Naive thymus-derived CD4-positive, alpha-beta T cell (primary cell): ENCODE results near the gene EYA2. TPM values are rescaled to one million over a fixed set of nuclear protein-coding genes. Genes with fewer than 3 reads are reported as not detected.

Experiments
- ATAC-seq: fragments of 150-1000 bp; cut with Tn5 transposase; 2 replicates; pipeline ENCODE4 v1.10.0; 2021; ENCODE audit warnings: mild to moderate bottlenecking, moderate library complexity
- CTCF ChIA-PET: fragments of 350-600 bp; sonication (Branson Sonifier 250); formaldehyde crosslinking; loops from one replicate; lab custom pipeline; 2021; ENCODE audit warnings: antibody characterized with exemption; lab: Charles Lee
- POLR2A ChIA-PET: fragments of 350-600 bp; sonication (Branson Sonifier 250); formaldehyde crosslinking; loops from one replicate; lab custom pipeline; 2021; ENCODE audit warnings: antibody characterized with exemption, inconsistent platforms; lab: Charles Lee
- DNase-seq, 9 donors: peaks; one replicate each; pipeline versions ENCODE4 v3.0.0 to v3.0.0-alpha.2; 2020 to 2022; ENCODE audit warnings: mixed read lengths in 1 of 9
- H3K27ac ChIP-seq: one replicate; pipeline ENCODE4 v1.7.0; 2013; ENCODE audit warnings: mild to moderate bottlenecking, low read depth, low read length, moderate library complexity
- H3K27me3 ChIP-seq, 2 donors: one replicate each; pipeline ENCODE4 v1.7.0; 2013; ENCODE audit warnings: low read length in 2 of 2, mild to moderate bottlenecking in 2 of 2, moderate library complexity in 2 of 2; ENCODE audit not compliant: control insufficient read depth in 2 of 2, insufficient read depth in 2 of 2
- H3K36me3 ChIP-seq, 3 experiments: 1 replicate in 2 of 3; 2 replicates in 1 of 3; pipeline ENCODE4 v1.7.0; 2013; ENCODE audit warnings: low read length in 3 of 3, mild to moderate bottlenecking in 3 of 3, moderate library complexity in 1 of 3; ENCODE audit not compliant: insufficient read depth in 3 of 3, control insufficient read depth in 2 of 3
- H3K4me1 ChIP-seq, 2 donors: one replicate each; pipeline ENCODE4 v1.7.0; 2013; ENCODE audit warnings: low read length in 2 of 2, mild to moderate bottlenecking in 2 of 2, moderate library complexity in 1 of 2; ENCODE audit not compliant: control insufficient read depth in 2 of 2, insufficient read depth in 2 of 2
- H3K4me3 ChIP-seq: 2 replicates; pipeline ENCODE4 v1.7.0; 2013; ENCODE audit warnings: mild to moderate bottlenecking, low read length
- H3K9me3 ChIP-seq, 3 experiments: 1 replicate in 2 of 3; 2 replicates in 1 of 3; pipeline ENCODE4 v1.7.0; 2013; ENCODE audit warnings: low read length in 3 of 3; ENCODE audit not compliant: control insufficient read depth in 2 of 3
- H3K27ac Mint-ChIP-seq, 9 donors: one replicate each; pipeline ENCODE4 v1.8.0; 2020 to 2022; ENCODE audit warnings: mixed read lengths in 9 of 9, mild to moderate bottlenecking in 8 of 9, moderate library complexity in 5 of 9, inconsistent platforms in 2 of 9
- H3K27me3 Mint-ChIP-seq, 5 donors: one replicate each; pipeline ENCODE4 v1.8.0; 2021 to 2022; ENCODE audit warnings: mixed read lengths in 5 of 5, mild to moderate bottlenecking in 1 of 5
- H3K36me3 Mint-ChIP-seq, 5 donors: one replicate each; pipeline ENCODE4 v1.8.0; 2020 to 2022; ENCODE audit warnings: mixed read lengths in 5 of 5, mild to moderate bottlenecking in 3 of 5, inconsistent platforms in 1 of 5
- H3K4me1 Mint-ChIP-seq, 7 donors: one replicate each; pipeline ENCODE4 v1.8.0; 2020 to 2022; ENCODE audit warnings: mixed read lengths in 7 of 7, mild to moderate bottlenecking in 3 of 7, inconsistent platforms in 1 of 7
- H3K4me3 Mint-ChIP-seq, 10 donors: one replicate each; pipeline ENCODE4 v1.8.0; 2020 to 2022; ENCODE audit warnings: mild to moderate bottlenecking in 10 of 10, mixed read lengths in 10 of 10, moderate library complexity in 6 of 10, inconsistent platforms in 2 of 10
- H3K9me3 Mint-ChIP-seq, 11 donors: one replicate each; pipeline ENCODE4 v1.8.0; 2020 to 2022; ENCODE audit warnings: mixed read lengths in 11 of 11, mild to moderate bottlenecking in 4 of 11, inconsistent platforms in 1 of 11, moderate library complexity in 1 of 11
- intact Hi-C, 2 donors: fragments of 100-400 bp; cut with micrococcal nuclease; formaldehyde crosslinking; loops; one replicate each; pipeline ENCODE4 v1.15.1; 2023
- polyA plus RNA-seq, 2 donors: library from polyadenylated mRNA; unstranded; fragments of 300-500 nt; fragmentation: Illumina TruSeq; gene quantifications; one replicate each; pipeline ENCODE4 v1.2.3, GENCODE V29; 2021
- total RNA-seq, 6 experiments: library from RNA in 5 of 6; stranded (reverse) in 5 of 6; gene quantifications; 1 replicate in 5 of 6; 2 replicates in 1 of 6; pipeline ENCODE4 v1.2.3 and lab custom pipeline; 2021 to 2026

EYA2 gene
- total and polyA plus RNA-seq, 7 experiments from 2014 or later = 0.16 TPM; not detected in 6

GRCh38 chr20:47160992-47161391, 266.3 kb downstream of the EYA2 start:
- CTCF ChIA-PET = no interaction called here
- H3K27ac ChIP-seq = no peak overlapping the region
- ATAC-seq (no peak), DNase-seq (no peak)
- POLR2A ChIA-PET = no interaction called here
- no peaks in the 10 kb centered on the region for H3K9me3 ChIP-seq
- H3K27me3 ChIP-seq = no peaks in the 10 kb centered on the region
- no peaks in the 10 kb centered on the region for H3K4me1 ChIP-seq
- H3K9me3 Mint-ChIP-seq = no peaks in the 10 kb centered on the region
- H3K27me3 Mint-ChIP-seq = peaks cover 3 to 14% (median 4%) of the 10 kb centered on the region in 5 donors
- no peak overlapping the region for H3K4me3 ChIP-seq
- H3K36me3 ChIP-seq = no peaks in the 10 kb centered on the region
- H3K27ac Mint-ChIP-seq = no peak overlapping the region
- no peaks in the 10 kb centered on the region for H3K4me1 Mint-ChIP-seq
- intact Hi-C loops = no loop called here
- H3K36me3 Mint-ChIP-seq = no peaks in the 10 kb centered on the region
- no peak overlapping the region for H3K4me3 Mint-ChIP-seq

GRCh38 chr20:47161411-47161810, 266.8 kb downstream of the EYA2 start:
- intact Hi-C loops = no loop called here
- Histone ChIP-seq H3K36me3 (no peaks in the 10 kb centered on the region), H3K4me1 (no peaks in the 10 kb centered on the region), H3K9me3 (no peaks in the 10 kb centered on the region), H3K27ac (no peak overlapping the region), H3K4me3 (no peak overlapping the region), H3K27me3 (no peaks in the 10 kb centered on the region)
- peaks cover 3 to 14% (median 5%) of the 10 kb centered on the region in 5 donors for H3K27me3 Mint-ChIP-seq
- ATAC-seq (no peak), DNase-seq (no peak)
- no peaks in the 10 kb centered on the region for H3K36me3 Mint-ChIP-seq
- no peak overlapping the region for H3K27ac Mint-ChIP-seq
- CTCF ChIA-PET = no interaction called here
- no peak overlapping the region for H3K4me3 Mint-ChIP-seq
- POLR2A ChIA-PET = no interaction called here
- no peaks in the 10 kb centered on the region for H3K4me1 Mint-ChIP-seq
- no peaks in the 10 kb centered on the region for H3K9me3 Mint-ChIP-seq

- Mint-ChIP-seq H3K36me3 (no peaks in the 10 kb centered on the region), H3K4me1 (no peaks in the 10 kb centered on the region), H3K9me3 (no peaks in the 10 kb centered on the region), H3K27me3 (peaks cover 6 to 14% (median 7%) of the 10 kb centered on the region in 5 donors), H3K4me3 (no peak overlapping the region), H3K27ac (no peak overlapping the region)
- Histone ChIP-seq H3K4me3 (no peak overlapping the region), H3K36me3 (no peaks in the 10 kb centered on the region), H3K9me3 (no peaks in the 10 kb centered on the region), H3K27ac (no peak overlapping the region), H3K27me3 (no peaks in the 10 kb centered on the region), H3K4me1 (no peaks in the 10 kb centered on the region)
- CTCF ChIA-PET = no interaction called here
- DNase-seq (no peak), ATAC-seq (no peak)
- POLR2A ChIA-PET = no interaction called here
- intact Hi-C loops = no loop called here
Observed at GRCh38 chr20:47164140-47164539, 269.5 kb downstream of the EYA2 start.

GRCh38 chr20:47165376-47165865, 270.8 kb downstream of the EYA2 start:
- no peak for DNase-seq
- Mint-ChIP-seq H3K27ac (no peak overlapping the region), H3K4me1 (no peaks in the 10 kb centered on the region), H3K4me3 (no peak overlapping the region), H3K27me3 (peaks cover 5 to 8% (median 6%) of the 10 kb centered on the region in 5 donors), H3K36me3 (no peaks in the 10 kb centered on the region), H3K9me3 (no peaks in the 10 kb centered on the region)
- Histone ChIP-seq H3K4me3 (no peak overlapping the region), H3K27ac (no peak overlapping the region), H3K36me3 (no peaks in the 10 kb centered on the region), H3K27me3 (no peaks in the 10 kb centered on the region), H3K9me3 (no peaks in the 10 kb centered on the region), H3K4me1 (no peaks in the 10 kb centered on the region)
- intact Hi-C loops = no loop called here
- ATAC-seq = no peak
- ChIA-PET POLR2A (no interaction called here), CTCF (no interaction called here)

GRCh38 chr20:47167846-47168245, 273.2 kb downstream of the EYA2 start:
- ChIA-PET CTCF (no interaction called here), POLR2A (no interaction called here)
- no peaks in the 10 kb centered on the region for H3K4me1 Mint-ChIP-seq

GRCh38 chr20:47172579-47172978, 277.9 kb downstream of the EYA2 start:
- CTCF ChIA-PET = no interaction called here
- H3K4me1 Mint-ChIP-seq = no peaks in the 10 kb centered on the region
- H3K27ac Mint-ChIP-seq = no peak overlapping the region

More at GRCh38 chr20:47167846-47168245, 273.2 kb downstream of the EYA2 start:
- intact Hi-C loops = no loop called here
- H3K27ac ChIP-seq = no peak overlapping the region
- H3K27ac Mint-ChIP-seq = no peak overlapping the region
- ATAC-seq (no peak), DNase-seq (no peak)
- no peaks in the 10 kb centered on the region for H3K27me3 ChIP-seq
- no peaks in the 10 kb centered on the region for H3K36me3 ChIP-seq
- no peaks in the 10 kb centered on the region for H3K4me1 ChIP-seq
- H3K9me3 ChIP-seq = no peaks in the 10 kb centered on the region
- H3K36me3 Mint-ChIP-seq = no peaks in the 10 kb centered on the region
- no peak overlapping the region for H3K4me3 Mint-ChIP-seq
- H3K27me3 Mint-ChIP-seq = peaks cover 5 to 20% (median 17%) of the 10 kb centered on the region in 5 donors
- H3K9me3 Mint-ChIP-seq = no peaks in the 10 kb centered on the region
- H3K4me3 ChIP-seq = no peak overlapping the region

GRCh38 chr20:47173596-47174216, 279.1 kb downstream of the EYA2 start:
- no peaks in the 10 kb centered on the region for H3K4me1 Mint-ChIP-seq
- H3K36me3 Mint-ChIP-seq = no peaks in the 10 kb centered on the region
- H3K4me3 Mint-ChIP-seq = no peak overlapping the region
- intact Hi-C loops = no loop called here
- DNase-seq (no peak), ATAC-seq (no peak)
- Histone ChIP-seq H3K27me3 (no peaks in the 10 kb centered on the region), H3K4me3 (no peak overlapping the region), H3K36me3 (no peaks in the 10 kb centered on the region), H3K9me3 (no peaks in the 10 kb centered on the region), H3K4me1 (no peaks in the 10 kb centered on the region), H3K27ac (no peak overlapping the region)
- no peaks in the 10 kb centered on the region for H3K9me3 Mint-ChIP-seq
- POLR2A ChIA-PET = no interaction called here
- no peak overlapping the region for H3K27ac Mint-ChIP-seq
- CTCF ChIA-PET = no interaction called here
- peaks cover 0 to 21% (median 18%) of the 10 kb centered on the region in 5 donors for H3K27me3 Mint-ChIP-seq

More at GRCh38 chr20:47172579-47172978, 277.9 kb downstream of the EYA2 start:
- Histone ChIP-seq H3K27me3 (no peaks in the 10 kb centered on the region), H3K27ac (no peak overlapping the region), H3K4me1 (no peaks in the 10 kb centered on the region), H3K4me3 (no peak overlapping the region), H3K9me3 (no peaks in the 10 kb centered on the region), H3K36me3 (no peaks in the 10 kb centered on the region)
- DNase-seq = no peak
- Mint-ChIP-seq H3K27me3 (peaks cover 0 to 22% (median 20%) of the 10 kb centered on the region in 5 donors), H3K9me3 (no peaks in the 10 kb centered on the region), H3K36me3 (no peaks in the 10 kb centered on the region), H3K4me3 (no peak overlapping the region)
- POLR2A ChIA-PET = no interaction called here
- intact Hi-C loops = no loop called here
- no peak for ATAC-seq
